ENCODE measurements around the gene SPRR1A.

- no peak for TF ChIP-seq SP3 (tag by site-specific recombination; IDR thresholded peaks at IDR 0.05)
- TF ChIP-seq CTCF (tag by site-specific recombination; IDR thresholded peaks at IDR 0.05): no peak
- no peak for TF ChIP-seq REST (tag by site-specific recombination; IDR thresholded peaks at IDR 0.05)
- no peak for TF ChIP-seq ZNF398 (tag by site-specific recombination; IDR thresholded peaks at IDR 0.05)
- no peak for TF ChIP-seq ZBTB7A (tag by site-specific recombination; IDR thresholded peaks at IDR 0.05; ENCODE audit: low read depth)
- TF ChIP-seq ZNF610 (tag by site-specific recombination; IDR thresholded peaks at IDR 0.05; ENCODE audit: borderline replicate concordance): no peak
- TF ChIP-seq ZNF639 (tag by site-specific recombination; IDR thresholded peaks at IDR 0.05): no peak
- no peak for TF ChIP-seq ZNF2 (tag by site-specific recombination; IDR thresholded peaks at IDR 0.05)
- TF ChIP-seq ZNF138 (tag by site-specific recombination; IDR thresholded peaks at IDR 0.05; ENCODE audit: borderline replicate concordance): no peak
Measured at GRCh38 chr1:152986578-152986977, 2.7 kb downstream of the SPRR1A start.

All from HEK293 (cell line).